Uterus (tissue), 2 donors: ENCODE data around the gene SLC17A9.

ENCODE experiments used
- CTCF ChIP-seq, 4 experiments: fragments of 200-600 bp in 2 of 4; fragments of 450-650 bp in 2 of 4; sonication (generic) in 2 of 4; IDR thresholded peaks; one replicate each; pipeline ENCODE4 v1.5.1; 2016 to 2019; ENCODE audit warnings: antibody characterized with exemption in 4 of 4, mild to moderate bottlenecking in 2 of 4, moderate library complexity in 1 of 4
- POLR2A ChIP-seq, 2 donors: fragments of 450-650 bp; IDR thresholded peaks; one replicate each; pipeline ENCODE4 v1.6.1; 2016; ENCODE audit warnings: antibody characterized with exemption in 2 of 2, mild to moderate bottlenecking in 1 of 2, moderate library complexity in 1 of 2

GRCh38 chr20:62979310-62979709 is 26.8 kb downstream of the SLC17A9 start:
- TF ChIP-seq CTCF (IDR thresholded peaks at IDR 0.05) (no peak), POLR2A (IDR thresholded peaks at IDR 0.05) (no peak)
